HepG2 (cell line): Measurements from ENCODE around the gene COL4A2. TPM values are rescaled to one million over a fixed set of nuclear protein-coding genes. Genes with fewer than 3 reads are reported as not detected.

Source experiments
- ATAC-seq: fragments of 200-7000 bp; cut with Tn5 transposase; 3 replicates; pipeline ENCODE4 v1.9.1; 2020; ENCODE audit warnings: mild to moderate bottlenecking, moderate library complexity
- BruUV-seq: library from RNA; stranded (reverse); fragments of 400-500 nt; replicated peaks from 2 replicates; lab custom pipeline; 2021; lab: Mats Ljungman, UMichigan
- CTCF ChIA-PET: fragments of 300-600 bp; formaldehyde crosslinking; extraction: SDS; loops from one replicate; lab custom pipeline; 2021; ENCODE audit warnings: low total read pairs, inconsistent platforms, low intra/inter-chr PET ratio; lab: Yijun Ruan, JAX
- POLR2A ChIA-PET: fragments of 350-600 bp; sonication (Branson Sonifier 250); formaldehyde crosslinking; loops from one replicate; lab custom pipeline; 2020; ENCODE audit warnings: antibody characterized with exemption, inconsistent platforms; lab: Yijun Ruan, JAX
- DNase-seq: peaks from one replicate; pipeline ENCODE4 v3.0.0-alpha.2; 2015; ENCODE audit warnings: low spot score
- FAIRE-seq: peaks from 3 replicates; lab custom pipeline; 2011; peaks lifted over from hg19 to GRCh38; lab: Jason Lieb, UNC
- H2AFZ ChIP-seq: one replicate; pipeline ENCODE4 v1.6.1; 2011; ENCODE audit warnings: low read length, inconsistent platforms
- H3K27ac ChIP-seq: fragments of 300-600 bp; 3 replicates; pipeline ENCODE4 v1.8.0; 2011; ENCODE audit warnings: mixed run types, mild to moderate bottlenecking, mixed read lengths, low read length, inconsistent platforms; ENCODE audit not compliant: insufficient read depth; ENCODE audit errors: extremely low read length
- H3K27me3 ChIP-seq, 2 experiments: fragments of 200-600 bp in 1 of 2; 2 replicates in 1 of 2; 3 replicates in 1 of 2; pipeline versions ENCODE4 v1.6.0 to v1.8.0; 2011; ENCODE audit warnings: low read length in 2 of 2, mild to moderate bottlenecking in 2 of 2, moderate library complexity in 2 of 2, inconsistent platforms in 1 of 2; ENCODE audit not compliant: insufficient read depth in 2 of 2, control insufficient read depth in 1 of 2
- H3K36me3 ChIP-seq, 2 experiments: fragments of 200-600 bp in 1 of 2; replicated peaks in 1 of 2; 2 replicates in 1 of 2; 3 replicates in 1 of 2; pipeline versions ENCODE4 v1.5.1 to v1.8.0; 2011; ENCODE audit warnings: low read length in 2 of 2, inconsistent platforms in 1 of 2; ENCODE audit not compliant: insufficient read depth in 2 of 2, control insufficient read depth in 1 of 2
- H3K4me1 ChIP-seq: 2 replicates; pipeline ENCODE4 v1.5.1; 2012; ENCODE audit warnings: low read length, inconsistent platforms; ENCODE audit not compliant: insufficient read depth
- H3K4me2 ChIP-seq: 2 replicates; pipeline ENCODE4 v1.6.0; 2011; ENCODE audit warnings: low read depth, low read length, inconsistent platforms
- H3K4me3 ChIP-seq, 3 experiments: fragments of 200-600 bp in 1 of 3; sonication (generic), shearing (Covaris generic) in 1 of 3; replicated peaks in 1 of 3; 2 replicates each; pipeline ENCODE4 v1.5.1; 2011 to 2016; ENCODE audit warnings: low read length in 3 of 3, inconsistent platforms in 2 of 3, low read depth in 2 of 3, mild to moderate bottlenecking in 2 of 3, control low read depth in 1 of 3, mixed read lengths in 1 of 3; ENCODE audit not compliant: insufficient read depth in 1 of 3
- H3K79me2 ChIP-seq: one replicate; pipeline ENCODE4 v1.6.1; 2011; ENCODE audit warnings: low read length, inconsistent platforms; ENCODE audit not compliant: insufficient read depth
- H3K9ac ChIP-seq: 2 replicates; pipeline ENCODE4 v1.6.0; 2011; ENCODE audit warnings: mild to moderate bottlenecking, low read depth, low read length, inconsistent platforms; ENCODE audit not compliant: insufficient read depth
- H3K9me3 ChIP-seq: 2 replicates; pipeline ENCODE4 v1.5.1; 2012; ENCODE audit warnings: mild to moderate bottlenecking, low read length
- H4K20me1 ChIP-seq: 2 replicates; pipeline ENCODE4 v1.6.0; 2011; ENCODE audit warnings: inconsistent platforms, mild to moderate bottlenecking, low read length, moderate library complexity; ENCODE audit not compliant: insufficient read depth
- CREBL2 ChIP-seq: sonication (generic); formaldehyde crosslinking; IDR thresholded peaks from 2 replicates; pipeline ENCODE4 v1.8.1; 2023; ENCODE audit warnings: missing genetic modification reagents, mild to moderate bottlenecking, borderline replicate concordance
- POGK ChIP-seq: sonication (generic); formaldehyde crosslinking; conservative IDR thresholded peaks from 2 replicates; pipeline ENCODE4 v1.8.0; 2022; ENCODE audit warnings: mild to moderate bottlenecking, moderate library complexity, missing genetic modification reagents
- SIN3B ChIP-seq: fragments of 150-350 bp; IDR thresholded peaks from 2 replicates; pipeline ENCODE4 v1.6.1; 2014; ENCODE audit warnings: low read length
- SNAPC2 ChIP-seq: sonication (generic); formaldehyde crosslinking; IDR thresholded peaks from 2 replicates; pipeline ENCODE4 v1.8.1; 2022; ENCODE audit warnings: mild to moderate bottlenecking, missing genetic modification reagents
- SP5 ChIP-seq: IDR thresholded peaks from 2 replicates; pipeline ENCODE4 v1.6.1; 2016; ENCODE audit warnings: low read depth, borderline replicate concordance
- U2AF2 ChIP-seq: fragments of 200-400 bp; formaldehyde crosslinking; IDR thresholded peaks from 2 replicates; pipeline ENCODE4 v1.6.1; 2017; ENCODE audit warnings: low read depth, mild to moderate bottlenecking, low read length
- ZBTB34 ChIP-seq: sonication (generic); formaldehyde crosslinking; IDR thresholded peaks from 2 replicates; pipeline ENCODE4 v1.8.0; 2022; ENCODE audit warnings: mild to moderate bottlenecking, missing genetic modification reagents
- ZNF460 ChIP-seq: sonication (generic); formaldehyde crosslinking; IDR thresholded peaks from 2 replicates; pipeline ENCODE4 v1.5.1; 2020; ENCODE audit warnings: missing genetic modification reagents, mild to moderate bottlenecking, borderline replicate concordance
- ZNF572 ChIP-seq: sonication (generic); formaldehyde crosslinking; IDR thresholded peaks from 2 replicates; pipeline ENCODE4 v1.5.1; 2020; ENCODE audit warnings: mild to moderate bottlenecking, missing genetic modification reagents
- ZNF652 ChIP-seq: IDR thresholded peaks from 2 replicates; pipeline ENCODE4 v1.6.1; 2016; ENCODE audit warnings: low read depth, borderline replicate concordance
- WGBS: methylation state at CpG from one replicate; pipeline ENCODE4 v1.1.6; 2017; ENCODE audit warnings: low lambda C conversion rate; 5-methylcytosine and 5-hydroxymethylcytosine counted together
- in situ Hi-C: cut with HindIII; loops from 2 replicates; pipeline ENCODE4 v1.10.0; 2017; ENCODE audit warnings: low pct_unique_long_range_greater_than_20kb; ENCODE audit not compliant: extremely low pct_ligation_motif_present
- intact Hi-C: fragments of 100-400 bp; cut with micrococcal nuclease; formaldehyde crosslinking; loops from one replicate; pipeline ENCODE4 v1.10.0; 2022; ENCODE audit not compliant: unreplicated experiment
- polyA plus RNA-seq, 8 experiments: library from polyadenylated mRNA; depleted of rRNA in 3 of 8; stranded (reverse) in 7 of 8; unstranded in 1 of 8; fragments of >200 nt; fragmentation: Illumina TruSeq in 4 of 8; extraction: Trizol in 4 of 8; gene quantifications; 2 replicates each; pipeline versions ENCODE4 v1.2.1 to v1.2.3, GENCODE V29; 2011 to 2016; ENCODE audit warnings: low read depth in 4 of 8, missing spikeins in 1 of 8, mixed read lengths in 1 of 8; ENCODE audit not compliant: insufficient read depth in 1 of 8
- total RNA-seq, 5 experiments: library from RNA; depleted of rRNA; stranded (reverse); fragments of >200 nt; fragmentation: Illumina TruSeq; extraction: Trizol; gene quantifications; 2 replicates each; pipeline ENCODE4 v1.2.3, GENCODE V29; 2016; ENCODE audit warnings: low read depth in 1 of 5

COL4A2 gene
- total and polyA plus RNA-seq, 2 of the 13 experiments (the other 11 are each of a cell fraction or from before 2014, with no cell fraction given) = 0.22 to 1.9 TPM

GRCh38 chr13:110549795-110550160 lies 242.7 kb downstream of the COL4A2 start:
- no peak overlapping the region for H3K4me2 ChIP-seq
- peaks cover 46% of the 10 kb centered on the region for H3K4me1 ChIP-seq
- POLR2A ChIA-PET = no interaction called here
- TF ChIP-seq ZBTB34 (CRISPR knock-in tag) (no peak), ZNF460 (CRISPR knock-in tag) (no peak), POGK (CRISPR knock-in tag) (no peak), ZNF652 (CRISPR knock-in tag) (no peak), CREBL2 (CRISPR knock-in tag) (no peak), SIN3B (no peak), ZNF572 (CRISPR knock-in tag) (no peak), SP5 (no peak), SNAPC2 (CRISPR knock-in tag) (no peak), U2AF2 (no peak)
- TF ChIP-seq, all 625 proteins: peak for 0
- no peak overlapping the region for H3K27ac ChIP-seq
- intact Hi-C loops = no loop called here
- no peak overlapping the region for H2AFZ ChIP-seq
- peaks cover 13% of the 10 kb centered on the region; the same call in 1 of the 2 replicates for H4K20me1 ChIP-seq
- H3K9me3 ChIP-seq = no peaks in the 10 kb centered on the region
- in situ Hi-C loops = no loop called here
- ATAC-seq (no peak), DNase-seq (no peak), FAIRE-seq (no peak)
- H3K9ac ChIP-seq = no peak overlapping the region
- WGBS = 95% methylated on average over 11 of the region's 11 CpGs
- peaks cover 68% of the 10 kb centered on the region for H3K79me2 ChIP-seq
- CTCF ChIA-PET = no interaction called here
- no TSS peak for BruUV-seq
- H3K36me3 ChIP-seq = peaks cover 4 to 11% of the 10 kb centered on the region in 2 experiments; a peak in 2 of 5 replicates
- no peak overlapping the region for H3K4me3 ChIP-seq
- no peaks in the 10 kb centered on the region for H3K27me3 ChIP-seq
